ENCODE data around the gene ZNF655.

DNA sequence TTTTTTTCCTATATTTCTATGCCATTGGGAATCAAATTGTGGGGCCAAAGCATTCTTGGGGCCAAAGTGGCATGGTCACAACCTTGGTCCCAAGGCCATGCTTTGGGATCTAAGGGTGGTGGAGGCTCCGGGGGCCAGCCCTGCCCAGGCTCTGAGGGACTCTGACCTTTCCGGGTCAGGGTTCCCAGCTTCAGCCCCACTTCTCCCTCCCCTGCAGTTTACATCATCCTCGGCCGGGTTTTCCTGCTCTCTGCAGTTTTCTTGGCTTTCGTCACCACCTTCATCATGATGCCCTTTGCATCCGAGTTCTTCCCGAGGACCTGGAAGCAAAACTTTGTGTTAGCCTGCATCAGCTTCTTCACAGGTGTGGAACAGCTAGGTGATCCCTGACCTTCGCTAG, 48.1 kb downstream of the ZNF655 start:
- TF ChIP-seq, protein P1, sequence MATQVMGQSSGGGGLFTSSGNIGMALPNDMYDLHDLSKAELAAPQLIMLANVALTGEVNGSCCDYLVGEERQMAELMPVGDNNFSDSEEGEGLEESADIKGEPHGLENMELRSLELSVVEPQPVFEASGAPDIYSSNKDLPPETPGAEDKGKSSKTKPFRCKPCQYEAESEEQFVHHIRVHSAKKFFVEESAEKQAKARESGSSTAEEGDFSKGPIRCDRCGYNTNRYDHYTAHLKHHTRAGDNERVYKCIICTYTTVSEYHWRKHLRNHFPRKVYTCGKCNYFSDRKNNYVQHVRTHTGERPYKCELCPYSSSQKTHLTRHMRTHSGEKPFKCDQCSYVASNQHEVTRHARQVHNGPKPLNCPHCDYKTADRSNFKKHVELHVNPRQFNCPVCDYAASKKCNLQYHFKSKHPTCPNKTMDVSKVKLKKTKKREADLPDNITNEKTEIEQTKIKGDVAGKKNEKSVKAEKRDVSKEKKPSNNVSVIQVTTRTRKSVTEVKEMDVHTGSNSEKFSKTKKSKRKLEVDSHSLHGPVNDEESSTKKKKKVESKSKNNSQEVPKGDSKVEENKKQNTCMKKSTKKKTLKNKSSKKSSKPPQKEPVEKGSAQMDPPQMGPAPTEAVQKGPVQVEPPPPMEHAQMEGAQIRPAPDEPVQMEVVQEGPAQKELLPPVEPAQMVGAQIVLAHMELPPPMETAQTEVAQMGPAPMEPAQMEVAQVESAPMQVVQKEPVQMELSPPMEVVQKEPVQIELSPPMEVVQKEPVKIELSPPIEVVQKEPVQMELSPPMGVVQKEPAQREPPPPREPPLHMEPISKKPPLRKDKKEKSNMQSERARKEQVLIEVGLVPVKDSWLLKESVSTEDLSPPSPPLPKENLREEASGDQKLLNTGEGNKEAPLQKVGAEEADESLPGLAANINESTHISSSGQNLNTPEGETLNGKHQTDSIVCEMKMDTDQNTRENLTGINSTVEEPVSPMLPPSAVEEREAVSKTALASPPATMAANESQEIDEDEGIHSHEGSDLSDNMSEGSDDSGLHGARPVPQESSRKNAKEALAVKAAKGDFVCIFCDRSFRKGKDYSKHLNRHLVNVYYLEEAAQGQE (IDR thresholded peaks at IDR 0.05; ENCODE audit: insufficient read depth in 1 of 2, low read depth in 2 of 2, low read length in 1 of 2): no peak
- TF ChIP-seq CTCF (IDR thresholded peaks at IDR 0.05): no peak

Data from Panc1 (cell line).